SK-N-DZ (cell line): ENCODE data around the gene RALGPS1.
A peak's percentile ranks its signal among the peaks of the same experiment; 100 is the strongest.

Experiments used
- DNase-seq: peaks from one replicate; pipeline ENCODE4 v3.0.0-alpha.2; 2015; ENCODE audit warnings: low spot score

Gene RALGPS1

GRCh38 chr9:127121628-127122175, 207.1 kb downstream of the RALGPS1 start:
- DNase-seq, result peak; percentile 26

DNA sequence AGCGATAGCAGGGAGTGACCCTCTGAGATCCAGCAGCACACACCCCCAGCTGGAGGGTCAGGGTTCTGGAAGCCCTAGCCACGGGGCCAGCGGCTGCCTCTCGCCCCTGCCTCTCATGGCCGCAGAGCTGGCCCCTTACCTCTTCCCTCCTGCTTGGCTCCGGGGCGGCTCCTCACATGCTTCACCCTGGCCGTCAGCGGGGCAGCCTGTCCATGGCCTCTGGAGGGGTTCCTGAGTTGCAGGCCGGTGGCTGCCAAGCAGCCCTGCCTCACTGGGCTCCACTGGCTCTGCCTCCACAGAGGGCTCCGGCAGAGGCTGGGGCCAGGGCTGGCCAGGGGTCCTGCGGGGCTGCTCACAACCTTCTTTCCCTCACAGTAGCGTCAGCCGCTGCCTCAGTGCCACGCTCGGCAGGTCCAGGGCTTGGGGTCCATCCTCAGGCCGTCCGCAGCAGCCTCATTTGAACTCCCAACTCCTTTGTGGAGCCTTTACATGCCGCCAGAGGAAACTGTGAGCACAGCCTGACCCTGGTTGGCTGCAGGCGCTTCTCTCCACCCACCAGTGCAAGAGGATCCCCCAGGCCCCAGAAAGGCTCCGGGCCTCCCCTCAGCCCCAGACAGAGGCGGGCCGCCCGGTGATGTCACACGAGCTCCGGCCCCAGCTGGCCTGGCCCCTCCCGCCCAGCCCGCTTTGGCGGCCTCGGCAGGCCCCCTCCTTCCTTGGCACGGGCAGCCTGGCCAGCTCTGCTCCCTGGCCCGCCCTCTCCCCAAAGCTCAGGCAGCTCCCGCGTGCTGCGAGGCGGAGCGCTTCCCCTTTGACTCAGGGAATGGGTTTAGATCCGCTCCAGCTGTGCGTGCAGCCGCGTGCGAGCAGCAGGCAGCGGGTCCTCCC, 207.8 kb downstream of the RALGPS1 start, which contains the start of gene ANGPTL2:
Gene ANGPTL2, minus strand, starts transcription at position 460 of the 888 bp plus-strand sequence. CDS start 13,904 bp downstream, outside the sequence.
- DNase-seq, result peak; percentile 90

- no peak for DNase-seq
These were observed 208.7 kb downstream of the RALGPS1 start for GRCh38 chr9:127123064-127123890.

- DNase-seq, result no peak
These were observed 209.5 kb downstream of the RALGPS1 start for GRCh38 chr9:127124111-127124531.

DNA sequence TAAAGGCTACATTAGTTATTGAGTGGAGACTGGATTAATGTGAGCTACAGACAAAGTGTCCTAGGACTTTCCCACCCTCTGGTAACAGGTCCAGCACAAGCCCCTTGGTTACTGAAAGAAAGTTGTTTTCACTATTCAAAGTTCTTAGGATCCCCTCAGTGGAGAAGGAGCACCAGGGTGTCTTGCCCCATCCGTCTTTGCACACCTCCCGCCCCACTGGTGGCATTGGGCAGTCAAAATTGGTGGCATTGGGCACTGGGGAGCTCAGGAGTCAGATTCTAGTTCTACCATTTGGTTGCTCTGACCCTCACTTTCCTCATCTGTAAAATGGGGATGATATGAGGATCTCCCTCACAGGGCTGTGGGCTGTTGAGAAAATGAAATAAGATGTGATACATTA, 210.2 kb downstream of the RALGPS1 start:
- no peak for DNase-seq

GRCh38 chr9:127126971-127127370, 212.4 kb downstream of the RALGPS1 start:
- DNase-seq, result no peak

- peak; percentile 21 for DNase-seq
These were observed 213.9 kb downstream of the RALGPS1 start for GRCh38 chr9:127128341-127129072.

- peak; percentile 52 for DNase-seq
These were observed 214.6 kb downstream of the RALGPS1 start for GRCh38 chr9:127129073-127129717.

DNA sequence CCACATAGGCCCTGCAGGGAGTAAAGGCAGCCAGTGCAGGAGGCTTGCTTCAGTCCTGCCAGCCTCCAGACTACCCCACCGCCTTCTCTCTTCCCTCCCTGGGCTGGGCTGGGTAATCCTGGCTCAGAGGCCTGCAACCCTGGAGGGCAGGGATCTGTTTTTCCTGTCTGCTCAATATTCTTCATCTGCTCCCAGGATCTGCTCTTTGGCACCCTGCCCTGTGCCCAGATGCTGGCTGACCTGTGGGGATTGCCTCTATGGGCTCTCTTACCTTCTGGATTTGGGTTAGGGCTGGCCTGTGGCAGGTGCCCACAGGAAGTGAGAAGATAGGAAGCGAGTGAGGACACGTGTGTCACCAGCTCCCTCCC, 215.1 kb downstream of the RALGPS1 start:
- peak; percentile 17 for DNase-seq

DNA sequence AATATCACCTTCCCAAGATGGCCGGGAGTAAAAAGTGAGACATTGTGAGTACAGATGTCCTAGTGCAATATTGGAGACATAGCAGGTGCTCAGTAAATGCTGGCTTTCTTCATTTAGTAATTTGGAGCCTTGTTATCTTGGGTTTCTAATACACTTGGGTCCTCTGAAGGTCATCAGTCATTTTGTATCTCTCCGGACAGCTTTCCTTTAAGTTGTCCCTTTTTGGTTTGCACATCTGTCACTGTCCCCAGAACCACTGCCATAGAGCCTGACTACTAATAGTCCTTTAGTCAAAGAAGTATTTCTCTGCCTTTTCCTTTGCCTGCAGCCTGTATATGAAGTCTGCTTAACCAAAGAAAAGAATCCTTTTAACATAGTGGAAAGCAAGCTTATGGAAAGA, 215.7 kb downstream of the RALGPS1 start:
- DNase-seq, result no peak

DNA sequence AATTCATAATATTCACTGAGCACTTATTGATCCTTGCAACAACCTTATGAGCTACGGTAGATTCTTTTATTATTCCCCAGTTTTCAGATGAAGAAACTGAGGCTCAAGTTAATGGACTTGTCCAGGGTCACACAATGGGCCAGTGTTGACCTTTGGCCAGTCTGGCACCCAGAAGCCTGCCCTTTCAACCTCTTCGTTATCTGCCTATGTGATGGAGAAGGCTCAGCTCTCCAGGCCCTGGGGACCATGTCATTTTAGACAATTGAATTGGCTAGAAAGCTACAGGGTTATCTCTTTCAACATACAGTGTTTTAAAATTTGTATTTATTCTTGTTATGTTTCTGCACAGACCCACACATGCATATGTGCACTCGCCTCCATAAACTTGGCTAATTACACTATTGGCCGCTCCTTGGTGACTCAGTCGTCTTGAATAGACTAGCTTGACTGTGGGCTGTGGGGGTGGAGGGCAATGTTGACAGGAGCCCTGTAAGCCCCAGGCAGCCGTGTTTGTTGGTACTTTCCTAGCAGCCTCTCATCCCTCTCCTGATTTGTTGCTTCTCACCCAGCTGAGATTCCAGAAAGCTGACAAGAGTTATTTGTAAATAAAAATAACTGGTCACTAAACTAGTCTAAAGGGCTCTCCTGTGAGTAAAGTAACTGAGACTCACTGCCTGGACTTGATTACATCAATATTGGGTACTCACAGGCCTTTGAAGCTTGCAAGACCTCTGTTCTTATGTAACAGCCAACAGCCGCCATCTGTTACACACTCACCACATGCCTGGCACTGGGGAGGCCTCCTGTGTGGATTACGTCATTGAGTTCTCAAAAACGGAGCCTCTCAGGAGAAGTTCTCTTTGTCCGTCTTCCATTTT, 216.3 kb downstream of the RALGPS1 start:
- peak; percentile 69 for DNase-seq

DNA sequence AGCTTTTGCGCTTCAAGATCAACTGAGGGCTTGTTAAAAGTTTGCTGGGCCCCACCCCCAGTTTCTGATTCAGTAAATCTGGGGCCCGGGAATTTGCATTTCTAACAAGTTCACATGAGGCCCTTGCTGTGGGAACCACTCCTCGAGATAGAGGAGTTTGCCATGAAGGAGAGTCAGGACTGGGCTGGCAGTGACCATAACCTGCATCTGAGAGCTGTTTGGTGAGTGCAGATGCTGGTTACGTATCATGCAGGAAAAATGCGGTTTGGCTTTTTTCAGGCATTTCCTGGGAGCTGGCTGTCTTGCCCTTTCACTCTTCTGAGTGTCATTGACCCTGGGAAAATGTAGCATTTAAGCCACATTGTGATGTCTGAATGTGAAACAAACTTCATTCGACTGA, 217.3 kb downstream of the RALGPS1 start:
- no peak for DNase-seq

- DNase-seq, result no peak
These were observed 217.8 kb downstream of the RALGPS1 start for GRCh38 chr9:127132375-127132774.

DNA sequence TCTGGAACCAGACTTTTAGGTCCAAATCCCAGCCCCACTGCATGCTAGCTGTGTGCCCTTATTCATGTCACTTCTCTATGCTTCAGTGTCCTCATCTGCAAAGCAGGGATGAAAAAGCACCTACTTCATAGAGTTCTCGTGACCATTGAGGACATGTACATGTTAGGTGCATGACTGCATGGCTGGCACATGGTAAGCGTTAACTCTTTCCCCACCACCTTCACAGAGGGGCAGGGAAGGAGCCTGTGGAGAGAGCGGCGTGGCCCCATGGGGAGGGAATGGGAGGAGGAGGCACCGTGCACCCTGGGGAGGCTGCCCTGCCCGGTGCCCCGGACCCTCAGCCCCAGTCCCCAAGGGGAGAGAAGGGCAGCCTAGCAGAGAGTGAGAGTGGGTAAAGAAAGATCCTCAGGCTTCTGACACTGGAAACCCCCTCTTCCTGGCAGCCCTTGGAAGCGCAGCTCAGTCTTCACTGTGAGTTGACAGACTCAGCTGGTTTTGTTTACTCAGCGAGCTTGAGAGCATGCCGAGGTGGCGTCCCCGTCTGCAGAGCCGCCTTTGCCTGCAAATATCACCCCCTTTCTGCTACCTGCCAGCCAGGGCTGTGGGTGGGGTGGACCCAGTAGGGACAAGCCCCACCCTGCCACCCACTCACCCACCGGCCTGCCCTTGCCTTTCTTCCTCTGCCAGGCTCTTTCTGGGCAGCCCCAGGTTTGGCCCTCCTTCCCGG, 218.5 kb downstream of the RALGPS1 start:
- DNase-seq, result no peak

- no peak for DNase-seq
These were observed 219.2 kb downstream of the RALGPS1 start for GRCh38 chr9:127133739-127134167.

DNA sequence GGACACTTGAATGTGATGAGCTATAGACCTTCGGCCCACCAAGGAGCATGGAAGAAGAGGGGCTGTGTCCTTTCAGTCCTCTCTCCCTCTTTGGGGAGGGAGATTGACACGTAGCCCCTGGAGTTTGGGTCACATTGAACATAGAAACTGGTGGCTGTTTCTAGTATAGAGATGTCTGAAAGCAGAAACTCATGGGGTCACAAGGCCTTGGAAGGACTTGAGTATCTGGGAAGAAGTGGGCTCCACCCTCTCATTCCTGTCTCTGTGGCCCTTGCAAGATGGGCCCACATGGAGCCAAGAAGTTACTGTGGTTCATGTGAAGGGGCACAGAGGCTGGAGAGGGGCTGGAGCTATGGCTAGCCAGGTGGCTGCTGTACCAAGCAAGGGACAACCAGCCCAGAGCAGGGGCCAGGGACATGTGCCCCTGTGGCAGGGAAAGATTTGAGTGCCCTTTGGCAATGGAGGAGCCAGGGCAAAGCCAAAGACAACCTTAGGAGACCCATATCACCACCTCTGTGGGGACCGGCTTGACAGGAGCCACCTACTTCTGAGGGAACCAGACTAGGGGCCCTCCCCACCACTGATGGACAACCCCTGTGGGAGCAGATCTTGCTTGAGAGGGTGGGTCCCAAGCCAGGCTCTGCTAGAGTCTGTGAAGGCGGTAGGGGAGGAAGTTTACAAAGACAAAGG, 220.6 kb downstream of the RALGPS1 start:
- DNase-seq, result no peak

DNA sequence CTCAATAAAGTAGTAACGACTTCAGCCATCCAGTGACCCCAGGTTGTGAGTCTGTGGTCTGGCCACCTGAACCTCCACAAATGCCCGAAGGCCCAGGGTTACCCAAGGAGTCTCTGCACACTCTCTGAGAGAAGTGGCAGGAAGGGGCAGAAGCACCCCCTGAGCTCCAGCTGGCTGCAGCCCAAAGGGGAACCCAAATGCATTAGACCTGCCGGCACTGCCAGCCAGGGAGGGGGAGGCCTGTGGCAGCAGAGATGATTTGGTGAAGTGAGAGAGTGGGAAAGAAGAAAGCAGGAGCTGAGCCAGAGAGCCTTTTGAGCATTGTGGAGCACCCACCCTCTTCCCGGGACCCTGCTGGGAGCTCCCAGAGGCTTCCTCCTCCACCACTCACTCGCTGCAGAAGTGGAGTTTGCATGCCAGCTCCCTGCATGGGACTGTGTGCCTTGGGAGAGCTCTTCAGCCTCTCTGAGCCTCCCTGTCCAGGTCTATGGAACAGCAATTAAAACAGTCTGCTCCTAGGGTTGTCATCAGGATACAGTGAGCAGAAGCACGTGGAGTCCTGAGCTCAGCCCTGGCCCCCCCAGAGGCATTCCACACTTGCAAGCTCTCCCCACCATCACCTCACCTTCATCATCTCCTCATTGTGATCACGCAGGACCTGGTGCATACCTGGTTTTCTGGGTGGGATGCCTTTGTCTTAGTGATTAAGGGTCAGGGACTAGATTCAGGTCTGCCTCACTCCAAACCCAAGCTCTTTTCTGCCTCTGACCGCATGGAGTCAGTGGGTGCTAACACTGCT, 221.7 kb downstream of the RALGPS1 start:
- no peak for DNase-seq
